GM23248 (cell line): ENCODE measurements around the gene RPL26.

Experiments
- EZH2 ChIP-seq: fragments of 200-600 bp; sonication (generic); IDR thresholded peaks from 2 replicates; pipeline ENCODE4 v1.6.1; 2018; ENCODE audit warnings: antibody characterized with exemption, mild to moderate bottlenecking; ENCODE audit not compliant: insufficient read depth, poor library complexity, severe bottlenecking
- EZH2phosphoT487 ChIP-seq: fragments of 200-600 bp; sonication (generic); IDR thresholded peaks from 2 replicates; pipeline ENCODE4 v1.6.1; 2018; ENCODE audit warnings: antibody characterized with exemption, moderate library complexity, mild to moderate bottlenecking, low read depth; ENCODE audit not compliant: insufficient read depth

- TF ChIP-seq EZH2, result no peak
- TF ChIP-seq EZH2phosphoT487, result no peak
Observed at GRCh38 chr17:8392674-8393469, 9.9 kb upstream of the RPL26 start.
